GM12878 (cell line): ENCODE data around the gene UFD1. TPM values are rescaled to one million over a fixed set of nuclear protein-coding genes. Genes with fewer than 3 reads are reported as not detected.

Source experiments
- IKZF1 ChIP-seq: fragments of 450-650 bp; conservative IDR thresholded peaks from 2 replicates; pipeline ENCODE4 v1.6.1; 2017; ENCODE audit warnings: antibody characterized with exemption, mild to moderate bottlenecking
- NR2F1 ChIP-seq: fragments of 450-650 bp; conservative IDR thresholded peaks from 2 replicates; pipeline ENCODE4 v1.6.1; 2017; ENCODE audit warnings: mild to moderate bottlenecking
- SKIL ChIP-seq: fragments of 450-650 bp; IDR thresholded peaks from 2 replicates; pipeline ENCODE4 v1.6.1; 2017; ENCODE audit warnings: mild to moderate bottlenecking, low read depth, inconsistent platforms; ENCODE audit not compliant: poor library complexity, severe bottlenecking
- SMAD5 ChIP-seq: IDR thresholded peaks from 2 replicates; pipeline ENCODE4 v1.6.1; 2016; ENCODE audit warnings: antibody characterized with exemption, low read depth
- SUZ12 ChIP-seq: fragments of 200-600 bp; sonication (generic); IDR thresholded peaks from one replicate; pipeline ENCODE4 v1.6.1; 2018; ENCODE audit warnings: antibody characterized with exemption, mild to moderate bottlenecking; ENCODE audit not compliant: unreplicated experiment
- ZBTB4 ChIP-seq: fragments of 450-650 bp; formaldehyde crosslinking; IDR thresholded peaks from 2 replicates; pipeline ENCODE4 v1.4.0; 2022; ENCODE audit warnings: mild to moderate bottlenecking, moderate library complexity
- polyA plus RNA-seq, 11 experiments: library from polyadenylated mRNA; depleted of rRNA in 4 of 11; unstranded in 6 of 11; stranded (reverse) in 5 of 11; fragments of >200 nt; fragmentation: Nextera tagmentation in 4 of 11; fragmentation: Illumina TruSeq in 1 of 11; extraction: Ambion mirVana in 4 of 11; extraction: Trizol in 1 of 11; gene quantifications; 1 replicate in 1 of 11; 2 replicates in 10 of 11; pipeline versions ENCODE4 v1.2.1 to v1.2.3, GENCODE V29; 2011 to 2016; ENCODE audit warnings: inconsistent platforms in 2 of 11, missing spikeins in 2 of 11, low read depth in 1 of 11
- total RNA-seq, 4 experiments: library from RNA; depleted of rRNA in 3 of 4; stranded (reverse); fragments of >200 nt in 3 of 4; fragmentation: Illumina TruSeq in 1 of 4; extraction: Trizol in 1 of 4; gene quantifications; 2 replicates each; pipeline versions ENCODE4 v1.2.1 to v1.2.3, GENCODE V29; 2013 to 2021
- TF ChIP-seq, protein P1 (sequence below): fragments of 450-650 bp; IDR thresholded peaks from 2 replicates; pipeline ENCODE4 v1.6.1; 2017; ENCODE audit warnings: mild to moderate bottlenecking, moderate library complexity

Gene UFD1
- total and polyA plus RNA-seq, 10 of the 15 experiments (the other 5 are each of a cell fraction or from before 2014, with no cell fraction given): 67.2 to 143 (median 117) TPM

- no peak for TF ChIP-seq IKZF1
- TF ChIP-seq SKIL: no peak
- no peak for TF ChIP-seq SUZ12
- TF ChIP-seq ZBTB4: no peak
- TF ChIP-seq, protein P1, sequence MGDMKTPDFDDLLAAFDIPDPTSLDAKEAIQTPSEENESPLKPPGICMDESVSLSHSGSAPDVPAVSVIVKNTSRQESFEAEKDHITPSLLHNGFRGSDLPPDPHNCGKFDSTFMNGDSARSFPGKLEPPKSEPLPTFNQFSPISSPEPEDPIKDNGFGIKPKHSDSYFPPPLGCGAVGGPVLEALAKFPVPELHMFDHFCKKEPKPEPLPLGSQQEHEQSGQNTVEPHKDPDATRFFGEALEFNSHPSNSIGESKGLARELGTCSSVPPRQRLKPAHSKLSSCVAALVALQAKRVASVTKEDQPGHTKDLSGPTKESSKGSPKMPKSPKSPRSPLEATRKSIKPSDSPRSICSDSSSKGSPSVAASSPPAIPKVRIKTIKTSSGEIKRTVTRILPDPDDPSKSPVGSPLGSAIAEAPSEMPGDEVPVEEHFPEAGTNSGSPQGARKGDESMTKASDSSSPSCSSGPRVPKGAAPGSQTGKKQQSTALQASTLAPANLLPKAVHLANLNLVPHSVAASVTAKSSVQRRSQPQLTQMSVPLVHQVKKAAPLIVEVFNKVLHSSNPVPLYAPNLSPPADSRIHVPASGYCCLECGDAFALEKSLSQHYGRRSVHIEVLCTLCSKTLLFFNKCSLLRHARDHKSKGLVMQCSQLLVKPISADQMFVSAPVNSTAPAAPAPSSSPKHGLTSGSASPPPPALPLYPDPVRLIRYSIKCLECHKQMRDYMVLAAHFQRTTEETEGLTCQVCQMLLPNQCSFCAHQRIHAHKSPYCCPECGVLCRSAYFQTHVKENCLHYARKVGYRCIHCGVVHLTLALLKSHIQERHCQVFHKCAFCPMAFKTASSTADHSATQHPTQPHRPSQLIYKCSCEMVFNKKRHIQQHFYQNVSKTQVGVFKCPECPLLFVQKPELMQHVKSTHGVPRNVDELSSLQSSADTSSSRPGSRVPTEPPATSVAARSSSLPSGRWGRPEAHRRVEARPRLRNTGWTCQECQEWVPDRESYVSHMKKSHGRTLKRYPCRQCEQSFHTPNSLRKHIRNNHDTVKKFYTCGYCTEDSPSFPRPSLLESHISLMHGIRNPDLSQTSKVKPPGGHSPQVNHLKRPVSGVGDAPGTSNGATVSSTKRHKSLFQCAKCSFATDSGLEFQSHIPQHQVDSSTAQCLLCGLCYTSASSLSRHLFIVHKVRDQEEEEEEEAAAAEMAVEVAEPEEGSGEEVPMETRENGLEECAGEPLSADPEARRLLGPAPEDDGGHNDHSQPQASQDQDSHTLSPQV: no peak
- TF ChIP-seq SMAD5: no peak
- TF ChIP-seq NR2F1: no peak
These were observed 30.1 kb downstream of the UFD1 start (continued) for GRCh38 chr22:19448739-19449421.
